Measurements from ENCODE around the gene CALCOCO1. TPM values are rescaled to one million over a fixed set of nuclear protein-coding genes. Genes with fewer than 3 reads are reported as not detected.
"Not testable (repeated sequence)": the region's sequence is repeated elsewhere in the genome, so short reads cannot be mapped to it uniquely, and the experiment has no call there.

CALCOCO1 gene
- total RNA-seq, 1 donor from 2014 or later: 131 TPM

DNA sequence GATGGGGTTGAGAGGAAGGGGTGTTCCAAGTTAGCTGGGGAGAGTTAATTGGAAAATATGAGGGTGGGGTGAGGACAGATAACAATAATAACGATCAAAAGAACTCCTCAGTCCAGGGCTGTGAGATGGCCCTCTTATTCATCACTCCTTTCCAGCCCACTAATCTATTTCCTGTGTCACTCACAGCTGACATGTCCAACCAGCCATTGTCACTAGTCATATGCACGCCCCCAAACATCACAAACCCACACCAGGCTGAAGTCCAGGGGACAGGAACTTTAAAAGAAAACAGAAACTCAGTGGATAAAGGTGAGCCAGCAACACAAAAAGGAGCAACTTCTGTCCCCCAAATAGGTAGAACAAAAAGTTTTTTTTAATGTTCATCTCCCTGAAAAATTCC, 911 bp downstream of the CALCOCO1 start:
- DNase-seq (ENCODE audit: extremely low spot score in 2 of 2): no peak
- peak overlapping the region; percentile 72 for H3K27ac ChIP-seq
- H3K9me3 ChIP-seq: no peaks in the 10 kb centered on the region
- no peaks in the 10 kb centered on the region for H3K27me3 ChIP-seq
- intact Hi-C loops (cut with DNase I): no loop called here
- peaks cover 0 to 35% of the 10 kb centered on the region in 2 donors for H3K36me3 ChIP-seq
- H3K4me1 ChIP-seq: peaks cover 27% of the 10 kb centered on the region
- H3K4me3 ChIP-seq: peak overlapping the region; percentile 82 to 95
- no peak for TF ChIP-seq POLR2AphosphoS5 (IDR thresholded peaks at IDR 0.05; ENCODE audit: insufficient read depth in 1 of 2, low read depth in 1 of 2)
- TF ChIP-seq POLR2A (IDR thresholded peaks at IDR 0.05): no peak
- TF ChIP-seq, protein P1, sequence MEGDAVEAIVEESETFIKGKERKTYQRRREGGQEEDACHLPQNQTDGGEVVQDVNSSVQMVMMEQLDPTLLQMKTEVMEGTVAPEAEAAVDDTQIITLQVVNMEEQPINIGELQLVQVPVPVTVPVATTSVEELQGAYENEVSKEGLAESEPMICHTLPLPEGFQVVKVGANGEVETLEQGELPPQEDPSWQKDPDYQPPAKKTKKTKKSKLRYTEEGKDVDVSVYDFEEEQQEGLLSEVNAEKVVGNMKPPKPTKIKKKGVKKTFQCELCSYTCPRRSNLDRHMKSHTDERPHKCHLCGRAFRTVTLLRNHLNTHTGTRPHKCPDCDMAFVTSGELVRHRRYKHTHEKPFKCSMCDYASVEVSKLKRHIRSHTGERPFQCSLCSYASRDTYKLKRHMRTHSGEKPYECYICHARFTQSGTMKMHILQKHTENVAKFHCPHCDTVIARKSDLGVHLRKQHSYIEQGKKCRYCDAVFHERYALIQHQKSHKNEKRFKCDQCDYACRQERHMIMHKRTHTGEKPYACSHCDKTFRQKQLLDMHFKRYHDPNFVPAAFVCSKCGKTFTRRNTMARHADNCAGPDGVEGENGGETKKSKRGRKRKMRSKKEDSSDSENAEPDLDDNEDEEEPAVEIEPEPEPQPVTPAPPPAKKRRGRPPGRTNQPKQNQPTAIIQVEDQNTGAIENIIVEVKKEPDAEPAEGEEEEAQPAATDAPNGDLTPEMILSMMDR (IDR thresholded peaks at IDR 0.05): no peak

DNA sequence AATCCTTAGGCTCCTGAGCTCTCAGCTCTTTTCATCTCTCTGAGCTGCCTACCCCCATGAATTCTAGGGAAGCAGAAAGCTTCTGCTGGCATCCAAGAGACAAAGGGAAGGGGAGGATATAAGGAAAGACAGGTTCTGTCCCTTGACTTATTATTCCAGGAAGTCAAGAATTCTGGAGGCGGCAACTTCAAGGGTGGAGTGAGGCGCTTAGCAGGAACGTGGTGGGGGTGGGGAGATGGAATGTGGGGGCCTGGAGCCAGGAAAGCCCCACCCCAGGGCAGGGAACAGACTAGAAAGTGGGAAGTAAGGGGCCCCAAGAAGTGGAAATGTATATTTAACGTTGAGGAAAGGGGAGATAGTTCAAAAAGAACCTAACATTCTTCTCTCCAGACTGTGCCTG, 1.4 kb downstream of the CALCOCO1 start:
- Histone ChIP-seq H3K4me3 (peak overlapping the region; percentile 82 to 95), H3K9me3 (no peaks in the 10 kb centered on the region), H3K36me3 (peaks cover 0 to 41% of the 10 kb centered on the region in 2 donors), H3K4me1 (peaks cover 27% of the 10 kb centered on the region), H3K27me3 (no peaks in the 10 kb centered on the region), H3K27ac (peak overlapping the region; percentile 72)
- intact Hi-C loops (cut with DNase I): no loop called here
- no peak for DNase-seq (ENCODE audit: extremely low spot score in 2 of 2)
- TF ChIP-seq POLR2A (IDR thresholded peaks at IDR 0.05): no peak
- no peak for TF ChIP-seq POLR2AphosphoS5 (IDR thresholded peaks at IDR 0.05; ENCODE audit: insufficient read depth in 1 of 2, low read depth in 1 of 2)
- TF ChIP-seq, protein P1 (IDR thresholded peaks at IDR 0.05): no peak

DNA sequence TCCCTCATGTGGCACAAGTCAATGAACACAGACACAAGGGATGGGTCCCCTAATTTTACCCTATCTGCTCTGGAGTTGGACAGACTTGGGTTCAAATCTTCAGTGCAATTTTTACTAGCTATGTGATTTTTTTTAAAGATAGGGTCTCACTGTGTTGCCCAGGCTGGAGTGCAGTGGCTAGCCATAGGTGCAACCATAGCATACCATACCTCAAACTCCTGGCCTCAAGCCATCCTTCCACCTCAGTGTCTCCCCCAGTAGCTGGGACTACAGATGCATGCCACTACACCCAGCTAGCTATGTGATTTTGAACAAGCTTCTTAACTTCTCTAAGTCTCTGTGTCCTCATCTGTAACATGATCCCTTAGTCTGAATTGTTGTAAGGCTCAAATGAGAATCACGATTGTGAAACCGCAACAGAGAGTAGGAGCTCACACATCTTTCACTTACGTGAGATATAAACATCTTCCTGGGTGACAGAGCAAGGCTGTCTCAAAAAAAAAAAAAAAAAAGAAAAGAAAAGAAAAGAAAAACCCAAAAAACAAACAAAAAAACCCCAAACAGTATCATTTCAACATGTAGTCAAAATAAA, 4.7 kb downstream of the CALCOCO1 start:
- Histone ChIP-seq H3K9me3 (no peaks in the 10 kb centered on the region), H3K4me3 (no peak overlapping the region), H3K4me1 (peaks cover 22% of the 10 kb centered on the region), H3K27ac (no peak overlapping the region), H3K27me3 (no peaks in the 10 kb centered on the region), H3K36me3 (peaks cover 0 to 72% of the 10 kb centered on the region in 2 donors)
- intact Hi-C loops (cut with DNase I): no loop called here
- TF ChIP-seq, protein P1 (IDR thresholded peaks at IDR 0.05): no peak
- TF ChIP-seq POLR2AphosphoS5 (IDR thresholded peaks at IDR 0.05; ENCODE audit: insufficient read depth in 1 of 2, low read depth in 1 of 2) (no peak), POLR2A (IDR thresholded peaks at IDR 0.05) (no peak)
- DNase-seq (ENCODE audit: extremely low spot score in 2 of 2): no peak

DNA sequence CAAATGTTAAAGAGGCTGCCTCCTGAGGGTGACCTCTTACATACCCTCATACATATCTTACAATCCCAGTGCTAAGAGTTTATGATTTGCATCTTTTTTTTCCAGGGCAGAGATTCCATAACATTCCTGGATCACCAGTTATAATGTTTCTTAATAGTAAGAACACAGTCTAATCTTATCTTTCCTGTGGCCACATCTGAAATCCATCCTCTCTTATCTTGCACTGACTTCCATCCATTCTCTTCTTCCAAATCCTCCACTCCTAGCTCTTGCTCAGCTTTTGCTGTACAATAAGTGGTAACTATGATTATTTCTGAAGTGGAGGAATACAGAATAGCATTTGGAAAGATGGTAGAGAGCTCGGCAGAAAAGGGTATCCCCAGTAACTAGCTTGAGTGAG, 6.3 kb downstream of the CALCOCO1 start:
- TF ChIP-seq POLR2A (IDR thresholded peaks at IDR 0.05): no peak
- no peak for TF ChIP-seq POLR2AphosphoS5 (IDR thresholded peaks at IDR 0.05; ENCODE audit: insufficient read depth in 1 of 2, low read depth in 1 of 2)
- TF ChIP-seq, protein P1 (IDR thresholded peaks at IDR 0.05): no peak
- Histone ChIP-seq H3K36me3 (peaks cover 0 to 80% of the 10 kb centered on the region in 2 donors), H3K4me1 (peaks cover 12% of the 10 kb centered on the region), H3K4me3 (no peak overlapping the region), H3K27me3 (no peaks in the 10 kb centered on the region), H3K27ac (no peak overlapping the region), H3K9me3 (no peaks in the 10 kb centered on the region)
- intact Hi-C loops (cut with DNase I): no loop called here
- DNase-seq (ENCODE audit: extremely low spot score in 2 of 2): no peak

DNA sequence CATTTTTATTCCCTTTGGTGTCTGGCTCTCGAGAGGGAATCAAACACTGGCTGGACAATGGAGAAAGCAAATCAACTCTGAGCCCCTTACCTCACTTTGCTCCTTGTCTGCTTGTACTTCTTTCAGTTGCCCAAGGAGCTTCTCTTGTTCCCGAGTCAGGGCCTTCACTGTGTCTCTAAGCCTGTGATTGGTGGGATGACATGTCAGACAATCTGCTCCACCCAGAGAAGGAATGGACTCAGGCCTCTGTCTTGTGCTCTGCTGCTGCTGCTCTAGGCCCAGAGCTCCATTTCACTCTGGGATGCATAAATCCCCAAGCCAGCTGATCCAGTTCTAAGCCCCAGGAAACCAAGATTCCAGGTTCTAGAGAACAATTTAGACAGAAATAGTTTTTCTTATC, 7.6 kb downstream of the CALCOCO1 start:
- Histone ChIP-seq H3K4me3 (no peak overlapping the region), H3K36me3 (peaks cover 0 to 89% of the 10 kb centered on the region in 2 donors)

DNA sequence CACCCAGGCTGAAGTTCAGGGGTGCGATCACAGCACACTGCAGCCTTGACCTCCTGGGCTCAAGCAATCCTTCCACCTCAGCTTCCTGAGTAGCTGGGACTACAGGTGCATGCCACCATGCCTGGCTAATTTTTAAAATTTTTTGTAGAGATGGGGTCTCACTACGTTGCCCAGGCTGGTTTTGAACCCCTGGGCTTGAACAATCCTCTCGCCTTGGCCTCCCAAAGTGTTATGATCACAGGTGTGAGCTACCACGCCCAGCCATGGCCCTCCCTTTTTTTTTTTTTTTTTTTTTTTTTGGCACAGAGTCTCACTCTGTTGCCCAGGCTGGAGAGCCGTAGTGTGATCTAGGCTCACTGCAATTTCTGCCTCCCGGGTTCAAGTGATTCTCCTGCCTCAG, 8.7 kb downstream of the CALCOCO1 start:
- DNase-seq (ENCODE audit: extremely low spot score in 2 of 2); H3K27me3 ChIP-seq; H3K4me1 ChIP-seq; H3K27ac ChIP-seq; H3K9me3 ChIP-seq; H3K4me3 ChIP-seq; intact Hi-C loops (cut with DNase I): not testable (repeated sequence)
- H3K36me3 ChIP-seq: peaks cover 0 to 89% of the 10 kb centered on the region in 2 donors

More for the DNA sequence above, 7.6 kb downstream of the CALCOCO1 start:
- DNase-seq (ENCODE audit: extremely low spot score in 2 of 2): no peak
- H3K9me3 ChIP-seq: no peaks in the 10 kb centered on the region
- intact Hi-C loops (cut with DNase I): no loop called here
- no peak overlapping the region for H3K27ac ChIP-seq
- TF ChIP-seq POLR2A (IDR thresholded peaks at IDR 0.05): no peak
- TF ChIP-seq POLR2AphosphoS5 (IDR thresholded peaks at IDR 0.05; ENCODE audit: insufficient read depth in 1 of 2, low read depth in 1 of 2): no peak
- TF ChIP-seq, protein P1 (IDR thresholded peaks at IDR 0.05): no peak
- H3K4me1 ChIP-seq: no peaks in the 10 kb centered on the region
- no peaks in the 10 kb centered on the region for H3K27me3 ChIP-seq
